BJ (cell line): Measurements from ENCODE around the gene PTPRM. TPM values are rescaled to one million over a fixed set of nuclear protein-coding genes. Genes with fewer than 3 reads are reported as not detected.

Experiments used
- CTCF ChIA-PET: fragments of 350-600 bp; formaldehyde crosslinking; extraction: SDS; loops from one replicate; lab custom pipeline; 2021; ENCODE audit warnings: antibody characterized with exemption, inconsistent platforms; lab: Yijun Ruan, JAX
- POLR2A ChIA-PET: fragments of 300-600 bp; sonication (Branson Sonifier 250); formaldehyde crosslinking; extraction: SDS; loops from one replicate; lab custom pipeline; 2021; ENCODE audit warnings: antibody characterized with exemption; lab: Charles Lee
- DNase-seq: peaks from one replicate; pipeline ENCODE4 v3.0.0-alpha.2; 2011; ENCODE audit warnings: low read depth
- H3K27me3 ChIP-seq: 2 replicates; pipeline ENCODE4 v1.6.0; 2011; ENCODE audit warnings: low read length; ENCODE audit not compliant: control insufficient read depth, insufficient read depth
- H3K36me3 ChIP-seq: 2 replicates; pipeline ENCODE4 v1.5.1; 2011; ENCODE audit warnings: low read length; ENCODE audit not compliant: control insufficient read depth, insufficient read depth
- H3K4me3 ChIP-seq: 2 replicates; pipeline ENCODE4 v1.5.1; 2011; ENCODE audit warnings: low read depth, mild to moderate bottlenecking, control low read depth, low read length
- polyA plus RNA-seq: library from polyadenylated mRNA; depleted of rRNA; stranded (reverse); fragments of >200 nt; gene quantifications from 2 replicates; pipeline ENCODE4 v1.2.3, GENCODE V29; 2011
- TF ChIP-seq, protein P1 (sequence below): IDR thresholded peaks from 2 replicates; pipeline ENCODE4 v1.5.1; 2011; ENCODE audit warnings: low read depth, mild to moderate bottlenecking, control low read depth, inconsistent platforms, low read length, moderate library complexity; ENCODE audit not compliant: insufficient read depth

Gene PTPRM
- polyA plus RNA-seq, 1 experiment: 149 TPM

- TF ChIP-seq, protein P1, sequence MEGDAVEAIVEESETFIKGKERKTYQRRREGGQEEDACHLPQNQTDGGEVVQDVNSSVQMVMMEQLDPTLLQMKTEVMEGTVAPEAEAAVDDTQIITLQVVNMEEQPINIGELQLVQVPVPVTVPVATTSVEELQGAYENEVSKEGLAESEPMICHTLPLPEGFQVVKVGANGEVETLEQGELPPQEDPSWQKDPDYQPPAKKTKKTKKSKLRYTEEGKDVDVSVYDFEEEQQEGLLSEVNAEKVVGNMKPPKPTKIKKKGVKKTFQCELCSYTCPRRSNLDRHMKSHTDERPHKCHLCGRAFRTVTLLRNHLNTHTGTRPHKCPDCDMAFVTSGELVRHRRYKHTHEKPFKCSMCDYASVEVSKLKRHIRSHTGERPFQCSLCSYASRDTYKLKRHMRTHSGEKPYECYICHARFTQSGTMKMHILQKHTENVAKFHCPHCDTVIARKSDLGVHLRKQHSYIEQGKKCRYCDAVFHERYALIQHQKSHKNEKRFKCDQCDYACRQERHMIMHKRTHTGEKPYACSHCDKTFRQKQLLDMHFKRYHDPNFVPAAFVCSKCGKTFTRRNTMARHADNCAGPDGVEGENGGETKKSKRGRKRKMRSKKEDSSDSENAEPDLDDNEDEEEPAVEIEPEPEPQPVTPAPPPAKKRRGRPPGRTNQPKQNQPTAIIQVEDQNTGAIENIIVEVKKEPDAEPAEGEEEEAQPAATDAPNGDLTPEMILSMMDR: no peak
- DNase-seq: no peak
- CTCF ChIA-PET: no interaction called here
- POLR2A ChIA-PET: no interaction called here
- Histone ChIP-seq H3K4me3 (no peak overlapping the region), H3K27me3 (no peaks in the 10 kb centered on the region), H3K36me3 (no peaks in the 10 kb centered on the region)
Observed at GRCh38 chr18:7980656-7981055, 413.5 kb downstream of the PTPRM start.

- H3K36me3 ChIP-seq: no peaks in the 10 kb centered on the region
- no peaks in the 10 kb centered on the region for H3K27me3 ChIP-seq
- TF ChIP-seq, protein P1: no peak
- DNase-seq: no peak
- ChIA-PET POLR2A (interaction anchor here (0.6 kb wide), 1 partner anchor 54 kb away, joined by 15 read pairs; no protein-coding TSS in a partner anchor), CTCF (interaction anchor here (0.6 to 1.0 kb wide), 2 partner anchors 9 to 18 kb away, joined by 3 to 5 read pairs; no protein-coding TSS in a partner anchor)
- no peak overlapping the region for H3K4me3 ChIP-seq
Observed at GRCh38 chr18:7982216-7982615, 415.1 kb downstream of the PTPRM start.

DNA sequence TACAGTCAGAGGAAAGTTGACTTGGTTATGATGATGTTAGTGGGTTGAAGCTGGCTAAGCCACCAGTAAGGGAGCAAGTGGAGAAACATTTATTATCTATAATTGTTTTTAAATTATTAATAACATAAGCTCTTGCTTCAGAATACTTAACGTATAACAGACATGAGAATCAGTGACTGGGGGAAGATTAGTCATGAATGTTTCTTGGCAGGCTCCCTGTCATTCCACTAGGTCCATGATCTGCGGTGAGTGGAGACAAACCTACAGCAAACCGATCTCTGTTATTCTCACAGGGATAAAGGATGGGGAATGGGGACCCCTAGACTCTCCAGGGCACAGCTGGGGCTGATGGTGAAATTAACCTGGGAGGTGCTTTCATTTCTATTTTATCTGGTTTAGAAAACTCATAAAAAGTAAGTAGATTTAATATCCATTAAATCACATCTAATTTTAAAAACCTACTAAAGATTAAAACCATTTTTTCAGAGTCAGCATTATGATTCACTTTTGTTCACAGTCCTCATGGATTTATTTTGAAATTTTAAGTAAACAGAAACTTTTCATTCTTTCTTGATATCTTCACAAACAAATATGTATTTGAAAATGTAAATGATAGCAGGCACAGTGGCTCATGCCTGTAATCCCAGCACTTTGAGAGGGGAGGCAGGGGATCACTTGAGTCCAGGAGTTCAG, 420.3 kb downstream of the PTPRM start:
- no peaks in the 10 kb centered on the region for H3K36me3 ChIP-seq
- no peak overlapping the region for H3K4me3 ChIP-seq
- peak; percentile 9 for DNase-seq
- CTCF ChIA-PET: interaction anchor here (1.0 kb wide), 1 partner anchor 10 kb away, joined by 3 read pairs; no protein-coding TSS in a partner anchor
- TF ChIP-seq, protein P1: no peak
- POLR2A ChIA-PET: no interaction called here
- H3K27me3 ChIP-seq: no peaks in the 10 kb centered on the region

- Histone ChIP-seq H3K27me3 (no peaks in the 10 kb centered on the region), H3K4me3 (no peak overlapping the region), H3K36me3 (no peaks in the 10 kb centered on the region)
- ChIA-PET CTCF (interaction anchor here (1.6 kb wide), 1 partner anchor 8 kb away, joined by 5 read pairs; no protein-coding TSS in a partner anchor), POLR2A (no interaction called here)
- TF ChIP-seq, protein P1: no peak
- no peak for DNase-seq
Observed at GRCh38 chr18:7990670-7991069, 423.6 kb downstream of the PTPRM start.

GRCh38 chr18:8001711-8002301, 434.7 kb downstream of the PTPRM start:
- ChIA-PET POLR2A (no interaction called here), CTCF (interaction anchor here (0.6 kb wide), 1 partner anchor 113 kb away, joined by 3 read pairs; no protein-coding TSS in a partner anchor)
- no peak for DNase-seq
- H3K36me3 ChIP-seq: no peaks in the 10 kb centered on the region; the same call in 1 of the 2 replicates
- H3K27me3 ChIP-seq: no peaks in the 10 kb centered on the region
- TF ChIP-seq, protein P1: no peak
- no peak overlapping the region for H3K4me3 ChIP-seq
